ENCODE measurements around the gene TTC12. TPM values are rescaled to one million over a fixed set of nuclear protein-coding genes. Genes with fewer than 3 reads are reported as not detected.

Gene TTC12
- total and polyA plus RNA-seq, 10 of the 15 experiments (the other 5 are each of a cell fraction or from before 2014, with no cell fraction given): 3.7 to 14.0 (median 8.1) TPM

- ATAC-seq (no peak), DNase-seq (ENCODE audit: low read depth, low spot score) (no peak), FAIRE-seq (no peak)
- Histone ChIP-seq H4K20me1 (ENCODE audit: control insufficient read depth, insufficient read depth) (no peaks in the 10 kb centered on the region), H3K27me3 (replicated peaks in 1 of 2; ENCODE audit: control insufficient read depth in 2 of 2, insufficient read depth in 2 of 2, low read length in 1 of 2) (no peaks in the 10 kb centered on the region), H2AFZ (ENCODE audit: control insufficient read depth, low read depth, low read length) (no peak overlapping the region), H3K36me3 (ENCODE audit: control insufficient read depth in 2 of 2, insufficient read depth in 2 of 2, low read length in 1 of 2) (no peaks in the 10 kb centered on the region), H3K4me1 (ENCODE audit: control insufficient read depth, insufficient read depth, low read length) (no peaks in the 10 kb centered on the region), H3K79me2 (ENCODE audit: control insufficient read depth, insufficient read depth, low read length) (no peaks in the 10 kb centered on the region), H3K4me2 (ENCODE audit: control insufficient read depth, insufficient read depth) (no peak overlapping the region), H3K9me3 (replicated peaks; ENCODE audit: control insufficient read depth, insufficient read depth, low read length) (no peaks in the 10 kb centered on the region), H3K4me3 (no peak overlapping the region), H3K27ac (ENCODE audit: control insufficient read depth, insufficient read depth) (no peak overlapping the region), H3K9ac (ENCODE audit: control insufficient read depth, insufficient read depth, low read length) (no peak overlapping the region)
- no TSS peak for BruUV-seq (replicated peaks)
- CTCF ChIA-PET: interaction anchor here (0.8 to 1.3 kb wide), 2 partner anchors 695 to 700 kb away, joined by 4 read pairs; no protein-coding TSS in a partner anchor
- SMC1A ChIA-PET (ENCODE audit: uncharacterized antibody, unreplicated experiment): no interaction called here
- TF ChIP-seq TAF1 (IDR thresholded peaks at IDR 0.05; ENCODE audit: borderline replicate concordance, low read depth, low read length) (no peak), NFXL1 (IDR thresholded peaks at IDR 0.05; ENCODE audit: borderline replicate concordance) (no peak), PBX3 (IDR thresholded peaks at IDR 0.05; ENCODE audit: insufficient replicate concordance, low read depth, low read length) (no peak), CTCF (IDR thresholded peaks at IDR 0.05 in 2 of 3, conservative IDR thresholded peaks at IDR 0.05 in 1 of 3; ENCODE audit: control insufficient read depth in 2 of 3, extremely low read depth in 1 of 3, insufficient read depth in 1 of 3, low read depth in 3 of 3, low read length in 3 of 3) (no peak), STAT1 (conservative IDR thresholded peaks at IDR 0.05) (no peak), CUX1 (IDR thresholded peaks at IDR 0.05; ENCODE audit: insufficient replicate concordance, low read depth, low read length) (no peak)
- RAD21 ChIA-PET (ENCODE audit: unreplicated experiment): no interaction called here
- intact Hi-C loops (cut with micrococcal nuclease; ENCODE audit: unreplicated experiment) (no loop called here), in situ Hi-C loops (cut with MboI) (loop anchor here (10.0 kb wide), 1 partner anchor 1058 kb away; the partner anchor contains the start of gene PTS)
- WGBS (ENCODE audit: insufficient coverage, insufficient replicate concordance, low lambda C conversion rate, missing lambda C conversion rate): 0% methylated on average over 3 of the region's 3 CpGs
- POLR2A ChIA-PET: no interaction called here
Observed at GRCh38 chr11:113282898-113283437, 31.4 kb upstream of the TTC12 start.
